ENCODE data around the gene SMARCA4. TPM values are rescaled to one million over a fixed set of nuclear protein-coding genes. Genes with fewer than 3 reads are reported as not detected.
A peak's percentile ranks its signal among the peaks of the same experiment; 100 is the strongest.

SMARCA4 gene
- total RNA-seq, 1 experiment from 2014 or later = 127 TPM

DNA sequence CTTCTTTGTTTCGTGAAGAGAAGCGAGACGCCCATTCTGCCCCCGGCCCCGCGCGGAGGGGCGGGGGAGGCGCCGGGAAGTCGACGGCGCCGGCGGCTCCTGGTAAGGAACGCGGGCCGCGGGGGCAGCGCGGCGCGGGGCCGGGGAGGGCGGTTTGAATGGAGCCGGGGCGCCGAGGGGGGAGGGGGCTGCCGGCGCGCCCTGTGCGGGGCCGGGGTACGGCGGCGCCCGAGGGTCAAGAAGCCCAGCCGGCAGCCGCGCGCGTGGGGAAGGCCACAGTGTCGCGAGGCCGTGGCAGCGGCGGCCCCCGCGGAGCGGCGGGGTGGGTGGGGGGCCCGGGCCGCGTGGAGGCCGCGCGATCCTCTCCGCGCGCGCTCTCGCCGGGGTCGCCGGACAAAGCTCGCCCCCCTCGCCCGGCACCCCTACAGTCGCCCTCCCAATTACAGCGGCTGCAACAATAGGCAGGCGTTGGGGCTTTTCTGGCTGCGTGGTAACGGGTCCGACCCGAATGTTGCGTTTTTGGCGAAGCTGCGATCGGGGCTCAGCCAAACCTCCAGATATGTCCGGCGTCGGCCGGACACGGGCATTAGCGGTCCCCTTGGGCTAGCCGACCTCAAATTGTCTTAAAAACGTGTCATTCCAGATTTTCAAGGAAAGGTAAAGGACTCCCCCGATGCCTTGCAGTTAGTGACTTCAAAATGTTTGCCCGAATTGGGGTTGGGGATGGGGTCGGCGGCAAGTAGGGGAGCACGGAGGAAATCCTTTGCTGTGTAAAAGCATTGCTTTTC, 437 bp downstream of the SMARCA4 start:
- CTCF ChIA-PET = interaction anchor here (0.6 to 6.0 kb wide), 3 partner anchors 19 to 29 kb away, joined by 3 to 54 read pairs (median 5); no protein-coding TSS in a partner anchor
- H3K27ac Mint-ChIP-seq (ENCODE audit: low read depth, unreplicated experiment) = peak overlapping the region; percentile 72
- H3K4me1 Mint-ChIP-seq (ENCODE audit: insufficient read depth, unreplicated experiment) = no peaks in the 10 kb centered on the region
- intact Hi-C loops (cut with micrococcal nuclease) = loop anchor here (2.0 kb wide), 1 partner anchor 18 kb away; no protein-coding TSS in a partner anchor
- POLR2A ChIA-PET = interaction anchor here (0.6 to 2.9 kb wide), 17 partner anchors 9 to 638 kb away, joined by 3 to 30 read pairs (median 5); partner anchors contain the start of genes LDLR, TMED1 and YIPF2
- no peaks in the 10 kb centered on the region for H3K9me3 Mint-ChIP-seq (ENCODE audit: unreplicated experiment)
- H3K4me3 Mint-ChIP-seq (ENCODE audit: unreplicated experiment) = peak overlapping the region; percentile 86
- BruUV-seq (replicated peaks) = no TSS peak
- peak; percentile 34 for DNase-seq (ENCODE audit: unreplicated experiment)
- peaks cover 18% of the 10 kb centered on the region for H3K36me3 Mint-ChIP-seq (ENCODE audit: insufficient read depth, unreplicated experiment)
- H3K27me3 Mint-ChIP-seq (ENCODE audit: insufficient read depth, unreplicated experiment) = no peaks in the 10 kb centered on the region
- TF ChIP-seq, protein P1, sequence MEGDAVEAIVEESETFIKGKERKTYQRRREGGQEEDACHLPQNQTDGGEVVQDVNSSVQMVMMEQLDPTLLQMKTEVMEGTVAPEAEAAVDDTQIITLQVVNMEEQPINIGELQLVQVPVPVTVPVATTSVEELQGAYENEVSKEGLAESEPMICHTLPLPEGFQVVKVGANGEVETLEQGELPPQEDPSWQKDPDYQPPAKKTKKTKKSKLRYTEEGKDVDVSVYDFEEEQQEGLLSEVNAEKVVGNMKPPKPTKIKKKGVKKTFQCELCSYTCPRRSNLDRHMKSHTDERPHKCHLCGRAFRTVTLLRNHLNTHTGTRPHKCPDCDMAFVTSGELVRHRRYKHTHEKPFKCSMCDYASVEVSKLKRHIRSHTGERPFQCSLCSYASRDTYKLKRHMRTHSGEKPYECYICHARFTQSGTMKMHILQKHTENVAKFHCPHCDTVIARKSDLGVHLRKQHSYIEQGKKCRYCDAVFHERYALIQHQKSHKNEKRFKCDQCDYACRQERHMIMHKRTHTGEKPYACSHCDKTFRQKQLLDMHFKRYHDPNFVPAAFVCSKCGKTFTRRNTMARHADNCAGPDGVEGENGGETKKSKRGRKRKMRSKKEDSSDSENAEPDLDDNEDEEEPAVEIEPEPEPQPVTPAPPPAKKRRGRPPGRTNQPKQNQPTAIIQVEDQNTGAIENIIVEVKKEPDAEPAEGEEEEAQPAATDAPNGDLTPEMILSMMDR (IDR thresholded peaks at IDR 0.05; ENCODE audit: unreplicated experiment) = no peak

DNA sequence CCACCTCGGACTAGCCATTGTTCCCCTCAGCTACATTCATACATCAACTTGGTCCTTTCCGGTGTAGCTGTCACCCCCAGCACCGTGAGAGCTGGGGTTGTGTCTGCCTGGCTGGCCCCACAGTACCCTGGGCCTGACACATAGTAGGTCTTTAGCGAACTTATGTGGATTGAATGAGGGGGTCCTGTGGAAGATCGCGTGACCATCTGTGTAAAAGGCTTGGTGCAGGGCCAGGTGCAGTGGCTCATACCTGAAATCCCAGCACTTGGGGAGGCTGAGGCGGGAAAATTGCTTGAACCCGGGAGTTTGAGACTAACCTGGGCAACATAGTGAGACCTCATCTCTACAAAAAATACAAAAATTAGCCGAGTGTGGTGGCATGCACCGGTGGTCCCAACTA, 2.0 kb downstream of the SMARCA4 start:
- H3K4me1 Mint-ChIP-seq (ENCODE audit: insufficient read depth, unreplicated experiment) = no peaks in the 10 kb centered on the region
- BruUV-seq (replicated peaks) = no TSS peak
- H3K27me3 Mint-ChIP-seq (ENCODE audit: insufficient read depth, unreplicated experiment) = no peaks in the 10 kb centered on the region
- ChIA-PET CTCF (interaction anchor here (0.8 kb wide), 1 partner anchor 16 kb away, joined by 3 read pairs; no protein-coding TSS in a partner anchor), POLR2A (no interaction called here)
- peaks cover 24% of the 10 kb centered on the region for H3K36me3 Mint-ChIP-seq (ENCODE audit: insufficient read depth, unreplicated experiment)
- H3K9me3 Mint-ChIP-seq (ENCODE audit: unreplicated experiment) = no peaks in the 10 kb centered on the region
- H3K4me3 Mint-ChIP-seq (ENCODE audit: unreplicated experiment) = peak overlapping the region; percentile 86
- no peak overlapping the region for H3K27ac Mint-ChIP-seq (ENCODE audit: low read depth, unreplicated experiment)
- DNase-seq (ENCODE audit: unreplicated experiment) = no peak
- intact Hi-C loops (cut with micrococcal nuclease) = no loop called here
- TF ChIP-seq, protein P1 (IDR thresholded peaks at IDR 0.05; ENCODE audit: unreplicated experiment) = no peak

DNA sequence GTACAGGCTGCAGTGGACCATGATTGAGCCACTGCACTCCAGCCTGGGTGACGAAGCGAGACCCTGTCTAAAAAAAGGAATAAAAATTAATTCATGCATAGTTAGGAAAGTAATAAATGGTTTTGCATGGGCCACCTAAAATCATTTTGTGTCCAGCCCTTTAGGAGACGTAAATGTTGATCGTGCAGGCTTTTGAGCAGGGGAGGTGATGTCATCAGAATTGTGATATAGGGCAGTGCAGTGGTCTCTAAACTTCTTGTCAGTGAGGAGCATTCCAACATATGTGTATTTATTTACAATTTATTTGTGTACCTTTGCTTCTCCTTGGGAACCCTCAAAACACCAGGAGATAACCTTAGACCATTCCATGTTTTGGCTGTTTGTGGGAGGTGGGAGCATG, 3.0 kb downstream of the SMARCA4 start:
- peaks cover 19% of the 10 kb centered on the region for H3K36me3 Mint-ChIP-seq (ENCODE audit: insufficient read depth, unreplicated experiment)
- POLR2A ChIA-PET = no interaction called here
- no peak for DNase-seq (ENCODE audit: unreplicated experiment)
- no peak overlapping the region for H3K4me3 Mint-ChIP-seq (ENCODE audit: unreplicated experiment)
- CTCF ChIA-PET = interaction anchor here (0.8 kb wide), 1 partner anchor 22 kb away, joined by 7 read pairs; no protein-coding TSS in a partner anchor
- H3K27ac Mint-ChIP-seq (ENCODE audit: low read depth, unreplicated experiment) = no peak overlapping the region
- no peaks in the 10 kb centered on the region for H3K4me1 Mint-ChIP-seq (ENCODE audit: insufficient read depth, unreplicated experiment)
- TF ChIP-seq, protein P1 (IDR thresholded peaks at IDR 0.05; ENCODE audit: unreplicated experiment) = no peak
- no peaks in the 10 kb centered on the region for H3K27me3 Mint-ChIP-seq (ENCODE audit: insufficient read depth, unreplicated experiment)
- intact Hi-C loops (cut with micrococcal nuclease) = no loop called here
- BruUV-seq (replicated peaks) = no TSS peak
- no peaks in the 10 kb centered on the region for H3K9me3 Mint-ChIP-seq (ENCODE audit: unreplicated experiment)

DNA sequence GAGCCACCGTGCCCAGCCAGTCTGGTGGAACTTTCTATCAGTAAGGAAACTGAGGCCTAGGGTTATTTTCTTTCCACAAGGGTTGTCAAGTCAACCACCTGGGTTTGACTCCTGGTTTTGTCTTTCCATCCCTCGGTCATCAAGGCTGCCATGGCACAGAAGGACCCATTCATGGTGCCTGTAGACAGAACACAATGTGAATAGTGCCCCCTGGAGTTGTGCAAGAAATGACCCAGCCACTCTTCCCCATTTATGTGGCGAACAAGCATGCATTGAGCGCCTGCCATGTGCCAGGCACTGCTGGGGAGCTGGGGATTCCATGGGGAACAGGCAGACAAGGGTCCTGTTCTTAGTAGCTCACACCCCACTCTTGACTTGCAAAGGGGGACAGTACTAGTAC, 4.1 kb downstream of the SMARCA4 start:
- BruUV-seq (replicated peaks) = no TSS peak
- ChIA-PET CTCF (interaction anchor here (0.6 to 1.3 kb wide), 2 partner anchors 24 to 163 kb away, joined by 3 to 7 read pairs; no protein-coding TSS in a partner anchor), POLR2A (interaction anchor here (0.6 kb wide), 1 partner anchor 1492 kb away, joined by 3 read pairs; no protein-coding TSS in a partner anchor)
- Mint-ChIP-seq H3K4me3 (ENCODE audit: unreplicated experiment) (no peak overlapping the region), H3K9me3 (ENCODE audit: unreplicated experiment) (no peaks in the 10 kb centered on the region), H3K27ac (ENCODE audit: low read depth, unreplicated experiment) (no peak overlapping the region), H3K4me1 (ENCODE audit: insufficient read depth, unreplicated experiment) (no peaks in the 10 kb centered on the region), H3K27me3 (ENCODE audit: insufficient read depth, unreplicated experiment) (no peaks in the 10 kb centered on the region), H3K36me3 (ENCODE audit: insufficient read depth, unreplicated experiment) (peaks cover 17% of the 10 kb centered on the region)
- TF ChIP-seq, protein P1 (IDR thresholded peaks at IDR 0.05; ENCODE audit: unreplicated experiment) = no peak
- intact Hi-C loops (cut with micrococcal nuclease) = no loop called here
- DNase-seq (ENCODE audit: unreplicated experiment) = no peak

Data from MCF 10A (cell line).